WTC11 (cell line): ENCODE results near the gene AHCYL1. TPM values are rescaled to one million over a fixed set of nuclear protein-coding genes. Genes with fewer than 3 reads are reported as not detected.

Experiments
- ATAC-seq: fragments of 200-7000 bp; cut with Tn5 transposase; 2 replicates; pipeline ENCODE4 v1.10.0; 2021; ENCODE audit warnings: mild to moderate bottlenecking, moderate library complexity
- CTCF ChIA-PET: fragments of 300-600 bp; sonication (Branson Sonifier 250); formaldehyde crosslinking; loops from one replicate; lab custom pipeline; 2021; ENCODE audit warnings: antibody characterized with exemption; lab: Charles Lee
- POLR2A ChIA-PET: fragments of 350-600 bp; sonication (Branson Sonifier 250); formaldehyde crosslinking; loops from one replicate; lab custom pipeline; 2021; ENCODE audit warnings: antibody characterized with exemption; lab: Charles Lee
- DNase-seq: peaks from one replicate; pipeline ENCODE4 v3.0.0; 2021; ENCODE audit warnings: low spot score
- H3K27ac Mint-ChIP-seq: 2 replicates; pipeline ENCODE4 v1.8.0; 2021; ENCODE audit warnings: mixed read lengths
- H3K27me3 Mint-ChIP-seq: 2 replicates; pipeline ENCODE4 v1.8.0; 2021; ENCODE audit warnings: low read depth, mild to moderate bottlenecking, moderate library complexity, mixed read lengths
- H3K36me3 Mint-ChIP-seq: 2 replicates; pipeline ENCODE4 v1.8.0; 2021; ENCODE audit warnings: mixed read lengths
- H3K4me1 Mint-ChIP-seq: 2 replicates; pipeline ENCODE4 v1.8.0; 2022; ENCODE audit warnings: mixed read lengths
- H3K4me3 Mint-ChIP-seq: 2 replicates; pipeline ENCODE4 v1.8.0; 2021; ENCODE audit warnings: mild to moderate bottlenecking, moderate library complexity, mixed read lengths
- H3K9me3 Mint-ChIP-seq: 2 replicates; pipeline ENCODE4 v1.8.0; 2021; ENCODE audit warnings: mixed read lengths
- ELF4 ChIP-seq: sonication (generic); formaldehyde crosslinking; IDR thresholded peaks from 2 replicates; pipeline ENCODE4 v1.8.1; 2022; ENCODE audit warnings: low read depth, mild to moderate bottlenecking, moderate library complexity, missing genetic modification reagents
- FOXK1 ChIP-seq: sonication (generic); formaldehyde crosslinking; IDR thresholded peaks from 2 replicates; pipeline ENCODE4 v1.8.0; 2022; ENCODE audit warnings: mild to moderate bottlenecking, moderate library complexity, missing genetic modification reagents
- IRF2 ChIP-seq: sonication (generic); formaldehyde crosslinking; IDR thresholded peaks from 2 replicates; pipeline ENCODE4 v1.8.0; 2022; ENCODE audit warnings: low read depth, missing genetic modification reagents, borderline replicate concordance
- MYBL2 ChIP-seq: sonication (generic); formaldehyde crosslinking; IDR thresholded peaks from 2 replicates; pipeline ENCODE4 v1.8.1; 2023; ENCODE audit warnings: mild to moderate bottlenecking, moderate library complexity, missing genetic modification reagents
- RORB ChIP-seq: fragments of 250-450 bp; sonication (Bioruptor Pico); IDR thresholded peaks from 2 replicates; pipeline ENCODE4 v1.9.0; 2021; ENCODE audit warnings: mild to moderate bottlenecking
- TCF7 ChIP-seq: sonication (generic); formaldehyde crosslinking; IDR thresholded peaks from 2 replicates; pipeline ENCODE4 v1.8.0; 2022; ENCODE audit warnings: mild to moderate bottlenecking, low read depth, missing genetic modification reagents, moderate library complexity
- TP53 ChIP-seq: sonication (generic); formaldehyde crosslinking; IDR thresholded peaks from 2 replicates; pipeline ENCODE4 v1.8.1; 2023; ENCODE audit warnings: mild to moderate bottlenecking, missing genetic modification reagents
- ZNF138 ChIP-seq: sonication (generic); formaldehyde crosslinking; conservative IDR thresholded peaks from 2 replicates; pipeline ENCODE4 v1.8.1; 2022; ENCODE audit warnings: mild to moderate bottlenecking, moderate library complexity, missing genetic modification reagents
- ZNF396 ChIP-seq: fragments of 250-450 bp; sonication (Bioruptor Pico); IDR thresholded peaks from 2 replicates; pipeline ENCODE4 v1.8.0; 2021; ENCODE audit warnings: mild to moderate bottlenecking, moderate library complexity, borderline replicate concordance
- ZNF671 ChIP-seq: fragments of 250-450 bp; sonication (Bioruptor Pico); IDR thresholded peaks from 2 replicates; pipeline ENCODE4 v1.8.0; 2021; ENCODE audit warnings: mild to moderate bottlenecking
- total RNA-seq: library from RNA; stranded (reverse); gene quantifications from 3 replicates; pipeline ENCODE4 v1.2.3, GENCODE V29; 2021
- TF ChIP-seq, protein P1 (sequence below): sonication (generic); formaldehyde crosslinking; conservative IDR thresholded peaks from 2 replicates; pipeline ENCODE4 v1.8.1; 2023; ENCODE audit warnings: mild to moderate bottlenecking, low read depth, missing genetic modification reagents, moderate library complexity
- TF ChIP-seq, protein P2 (sequence below): sonication (generic); formaldehyde crosslinking; IDR thresholded peaks from 2 replicates; pipeline ENCODE4 v1.8.0; 2022; ENCODE audit warnings: mild to moderate bottlenecking, missing genetic modification reagents
- TF ChIP-seq, protein P3 (sequence below): fragments of 250-450 bp; sonication (Bioruptor Pico); IDR thresholded peaks from 2 replicates; pipeline ENCODE4 v1.9.0; 2021; ENCODE audit warnings: mild to moderate bottlenecking
- TF ChIP-seq, protein P4 (sequence below): sonication (generic); formaldehyde crosslinking; IDR thresholded peaks from 2 replicates; pipeline ENCODE4 v1.8.1; 2022; ENCODE audit warnings: low read depth, mild to moderate bottlenecking, moderate library complexity, missing genetic modification reagents, borderline replicate concordance
- TF ChIP-seq, protein P5 (sequence below): sonication (generic); formaldehyde crosslinking; conservative IDR thresholded peaks from 2 replicates; pipeline ENCODE4 v1.8.1; 2022; ENCODE audit warnings: mild to moderate bottlenecking, missing genetic modification reagents
- TF ChIP-seq, protein P6 (sequence below): sonication (generic); formaldehyde crosslinking; IDR thresholded peaks from 2 replicates; pipeline ENCODE4 v1.8.0; 2022; ENCODE audit warnings: mild to moderate bottlenecking, missing genetic modification reagents
- TF ChIP-seq, protein P7 (sequence below): sonication (generic); formaldehyde crosslinking; IDR thresholded peaks from 2 replicates; pipeline ENCODE4 v1.8.1; 2023; ENCODE audit warnings: mild to moderate bottlenecking, missing genetic modification reagents

The AHCYL1 gene
- total RNA-seq, 1 experiment from 2014 or later = 92.1 TPM

DNA sequence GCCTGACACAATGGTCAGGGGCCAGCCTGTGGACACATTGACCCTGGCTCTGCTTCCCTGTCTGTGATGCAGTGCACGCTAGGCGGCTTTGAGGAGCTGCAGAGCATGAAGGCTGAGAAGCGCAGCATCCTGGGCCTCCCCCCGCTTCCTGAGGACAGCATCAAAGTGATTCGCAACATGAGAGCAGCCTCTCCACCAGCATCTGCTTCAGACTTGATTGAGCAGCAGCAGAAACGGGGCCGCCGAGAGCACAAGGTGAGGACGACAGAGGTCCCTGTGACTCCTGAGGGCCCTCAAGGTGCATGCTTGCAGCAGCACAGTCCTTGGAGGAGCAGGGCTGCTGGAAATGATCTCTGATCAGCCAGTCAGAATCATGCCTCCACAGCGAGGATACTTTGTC lies 58.5 kb downstream of the AHCYL1 start:
- CTCF ChIA-PET = no interaction called here
- H3K27ac Mint-ChIP-seq = no peak overlapping the region
- H3K9me3 Mint-ChIP-seq = no peaks in the 10 kb centered on the region
- peaks cover 88% of the 10 kb centered on the region for H3K36me3 Mint-ChIP-seq
- ATAC-seq = no peak
- H3K4me1 Mint-ChIP-seq = no peaks in the 10 kb centered on the region
- TF ChIP-seq ZNF138 = no peak
- TF ChIP-seq ZNF396 = no peak
- TF ChIP-seq, protein P1, sequence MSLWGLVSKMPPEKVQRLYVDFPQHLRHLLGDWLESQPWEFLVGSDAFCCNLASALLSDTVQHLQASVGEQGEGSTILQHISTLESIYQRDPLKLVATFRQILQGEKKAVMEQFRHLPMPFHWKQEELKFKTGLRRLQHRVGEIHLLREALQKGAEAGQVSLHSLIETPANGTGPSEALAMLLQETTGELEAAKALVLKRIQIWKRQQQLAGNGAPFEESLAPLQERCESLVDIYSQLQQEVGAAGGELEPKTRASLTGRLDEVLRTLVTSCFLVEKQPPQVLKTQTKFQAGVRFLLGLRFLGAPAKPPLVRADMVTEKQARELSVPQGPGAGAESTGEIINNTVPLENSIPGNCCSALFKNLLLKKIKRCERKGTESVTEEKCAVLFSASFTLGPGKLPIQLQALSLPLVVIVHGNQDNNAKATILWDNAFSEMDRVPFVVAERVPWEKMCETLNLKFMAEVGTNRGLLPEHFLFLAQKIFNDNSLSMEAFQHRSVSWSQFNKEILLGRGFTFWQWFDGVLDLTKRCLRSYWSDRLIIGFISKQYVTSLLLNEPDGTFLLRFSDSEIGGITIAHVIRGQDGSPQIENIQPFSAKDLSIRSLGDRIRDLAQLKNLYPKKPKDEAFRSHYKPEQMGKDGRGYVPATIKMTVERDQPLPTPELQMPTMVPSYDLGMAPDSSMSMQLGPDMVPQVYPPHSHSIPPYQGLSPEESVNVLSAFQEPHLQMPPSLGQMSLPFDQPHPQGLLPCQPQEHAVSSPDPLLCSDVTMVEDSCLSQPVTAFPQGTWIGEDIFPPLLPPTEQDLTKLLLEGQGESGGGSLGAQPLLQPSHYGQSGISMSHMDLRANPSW (CRISPR knock-in tag) = no peak
- no peak for TF ChIP-seq TP53
- no peak for TF ChIP-seq RORB (CRISPR knock-in tag)
- TF ChIP-seq, protein P2, sequence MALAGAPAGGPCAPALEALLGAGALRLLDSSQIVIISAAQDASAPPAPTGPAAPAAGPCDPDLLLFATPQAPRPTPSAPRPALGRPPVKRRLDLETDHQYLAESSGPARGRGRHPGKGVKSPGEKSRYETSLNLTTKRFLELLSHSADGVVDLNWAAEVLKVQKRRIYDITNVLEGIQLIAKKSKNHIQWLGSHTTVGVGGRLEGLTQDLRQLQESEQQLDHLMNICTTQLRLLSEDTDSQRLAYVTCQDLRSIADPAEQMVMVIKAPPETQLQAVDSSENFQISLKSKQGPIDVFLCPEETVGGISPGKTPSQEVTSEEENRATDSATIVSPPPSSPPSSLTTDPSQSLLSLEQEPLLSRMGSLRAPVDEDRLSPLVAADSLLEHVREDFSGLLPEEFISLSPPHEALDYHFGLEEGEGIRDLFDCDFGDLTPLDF (CRISPR knock-in tag) = no peak
- TF ChIP-seq, protein P3, sequence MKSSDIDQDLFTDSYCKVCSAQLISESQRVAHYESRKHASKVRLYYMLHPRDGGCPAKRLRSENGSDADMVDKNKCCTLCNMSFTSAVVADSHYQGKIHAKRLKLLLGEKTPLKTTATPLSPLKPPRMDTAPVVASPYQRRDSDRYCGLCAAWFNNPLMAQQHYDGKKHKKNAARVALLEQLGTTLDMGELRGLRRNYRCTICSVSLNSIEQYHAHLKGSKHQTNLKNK (CRISPR knock-in tag) = no peak
- no peak for TF ChIP-seq TCF7 (CRISPR knock-in tag)
- TF ChIP-seq, protein P4, sequence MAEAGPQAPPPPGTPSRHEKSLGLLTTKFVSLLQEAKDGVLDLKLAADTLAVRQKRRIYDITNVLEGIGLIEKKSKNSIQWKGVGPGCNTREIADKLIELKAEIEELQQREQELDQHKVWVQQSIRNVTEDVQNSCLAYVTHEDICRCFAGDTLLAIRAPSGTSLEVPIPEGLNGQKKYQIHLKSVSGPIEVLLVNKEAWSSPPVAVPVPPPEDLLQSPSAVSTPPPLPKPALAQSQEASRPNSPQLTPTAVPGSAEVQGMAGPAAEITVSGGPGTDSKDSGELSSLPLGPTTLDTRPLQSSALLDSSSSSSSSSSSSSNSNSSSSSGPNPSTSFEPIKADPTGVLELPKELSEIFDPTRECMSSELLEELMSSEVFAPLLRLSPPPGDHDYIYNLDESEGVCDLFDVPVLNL (CRISPR knock-in tag) = no peak
- TF ChIP-seq, protein P5, sequence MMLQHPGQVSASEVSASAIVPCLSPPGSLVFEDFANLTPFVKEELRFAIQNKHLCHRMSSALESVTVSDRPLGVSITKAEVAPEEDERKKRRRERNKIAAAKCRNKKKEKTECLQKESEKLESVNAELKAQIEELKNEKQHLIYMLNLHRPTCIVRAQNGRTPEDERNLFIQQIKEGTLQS (CRISPR knock-in tag) = no peak
- TF ChIP-seq ELF4 (CRISPR knock-in tag) = no peak
- no peak for TF ChIP-seq MYBL2 (CRISPR knock-in tag)
- TF ChIP-seq, protein P6, sequence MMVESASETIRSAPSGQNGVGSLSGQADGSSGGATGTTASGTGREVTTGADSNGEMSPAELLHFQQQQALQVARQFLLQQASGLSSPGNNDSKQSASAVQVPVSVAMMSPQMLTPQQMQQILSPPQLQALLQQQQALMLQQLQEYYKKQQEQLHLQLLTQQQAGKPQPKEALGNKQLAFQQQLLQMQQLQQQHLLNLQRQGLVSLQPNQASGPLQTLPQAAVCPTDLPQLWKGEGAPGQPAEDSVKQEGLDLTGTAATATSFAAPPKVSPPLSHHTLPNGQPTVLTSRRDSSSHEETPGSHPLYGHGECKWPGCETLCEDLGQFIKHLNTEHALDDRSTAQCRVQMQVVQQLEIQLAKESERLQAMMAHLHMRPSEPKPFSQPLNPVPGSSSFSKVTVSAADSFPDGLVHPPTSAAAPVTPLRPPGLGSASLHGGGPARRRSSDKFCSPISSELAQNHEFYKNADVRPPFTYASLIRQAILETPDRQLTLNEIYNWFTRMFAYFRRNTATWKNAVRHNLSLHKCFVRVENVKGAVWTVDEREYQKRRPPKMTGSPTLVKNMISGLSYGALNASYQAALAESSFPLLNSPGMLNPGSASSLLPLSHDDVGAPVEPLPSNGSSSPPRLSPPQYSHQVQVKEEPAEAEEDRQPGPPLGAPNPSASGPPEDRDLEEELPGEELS = no peak
- no peak for TF ChIP-seq FOXK1 (CRISPR knock-in tag)
- TF ChIP-seq IRF2 (CRISPR knock-in tag) = no peak
- TF ChIP-seq, protein P7, sequence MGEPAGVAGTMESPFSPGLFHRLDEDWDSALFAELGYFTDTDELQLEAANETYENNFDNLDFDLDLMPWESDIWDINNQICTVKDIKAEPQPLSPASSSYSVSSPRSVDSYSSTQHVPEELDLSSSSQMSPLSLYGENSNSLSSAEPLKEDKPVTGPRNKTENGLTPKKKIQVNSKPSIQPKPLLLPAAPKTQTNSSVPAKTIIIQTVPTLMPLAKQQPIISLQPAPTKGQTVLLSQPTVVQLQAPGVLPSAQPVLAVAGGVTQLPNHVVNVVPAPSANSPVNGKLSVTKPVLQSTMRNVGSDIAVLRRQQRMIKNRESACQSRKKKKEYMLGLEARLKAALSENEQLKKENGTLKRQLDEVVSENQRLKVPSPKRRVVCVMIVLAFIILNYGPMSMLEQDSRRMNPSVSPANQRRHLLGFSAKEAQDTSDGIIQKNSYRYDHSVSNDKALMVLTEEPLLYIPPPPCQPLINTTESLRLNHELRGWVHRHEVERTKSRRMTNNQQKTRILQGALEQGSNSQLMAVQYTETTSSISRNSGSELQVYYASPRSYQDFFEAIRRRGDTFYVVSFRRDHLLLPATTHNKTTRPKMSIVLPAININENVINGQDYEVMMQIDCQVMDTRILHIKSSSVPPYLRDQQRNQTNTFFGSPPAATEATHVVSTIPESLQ (CRISPR knock-in tag) = no peak
- TF ChIP-seq ZNF671 (CRISPR knock-in tag) = no peak
- POLR2A ChIA-PET = no interaction called here
- H3K4me3 Mint-ChIP-seq = no peak overlapping the region
- no peaks in the 10 kb centered on the region for H3K27me3 Mint-ChIP-seq
- DNase-seq = no peak
